Upper lobe of left lung (tissue), 4 donors: Measurements from ENCODE around the gene CTNNBL1.

Experiments used
- EP300 ChIP-seq, 4 donors: sonication (generic); formaldehyde crosslinking; IDR thresholded peaks; one replicate each; pipeline ENCODE4 v1.5.1; 2017; ENCODE audit warnings: antibody characterized with exemption in 4 of 4, control low read depth in 2 of 4
- POLR2A ChIP-seq, 4 donors: fragments of 450-650 bp; IDR thresholded peaks; one replicate each; pipeline ENCODE4 v1.5.1; 2016 to 2017; ENCODE audit warnings: antibody characterized with exemption in 4 of 4, mild to moderate bottlenecking in 2 of 4
- POLR2AphosphoS5 ChIP-seq, 2 donors: sonication (generic); formaldehyde crosslinking; IDR thresholded peaks; one replicate each; pipeline ENCODE4 v1.5.1; 2017; ENCODE audit warnings: antibody characterized with exemption in 2 of 2
- TF ChIP-seq, protein P1 (sequence below), 6 experiments: fragments of 450-650 bp in 4 of 6; fragments of 200-600 bp in 2 of 6; sonication (generic) in 2 of 6; IDR thresholded peaks; one replicate each; pipeline ENCODE4 v1.5.1; 2016 to 2019; ENCODE audit warnings: antibody characterized with exemption in 6 of 6

DNA sequence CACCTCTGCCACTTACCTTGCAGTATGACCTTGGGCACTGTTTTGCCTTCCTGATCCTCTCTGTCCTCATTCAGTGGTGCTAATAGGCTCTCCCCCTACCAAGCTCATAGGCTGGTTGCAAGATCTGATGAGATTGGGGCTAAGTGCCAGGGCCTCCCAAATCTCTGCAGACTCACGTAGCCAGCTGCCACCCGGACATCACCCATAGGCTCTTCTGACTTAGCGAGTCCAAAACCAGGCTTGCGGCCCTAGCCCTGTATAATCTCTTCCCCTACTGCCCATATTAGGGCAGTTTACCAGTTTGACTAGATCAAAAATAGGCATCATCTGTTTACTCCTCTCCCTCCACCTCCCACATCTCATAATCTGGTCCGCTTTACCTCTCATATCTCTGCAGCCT, 154.9 kb downstream of the CTNNBL1 start:
- TF ChIP-seq, protein P1, sequence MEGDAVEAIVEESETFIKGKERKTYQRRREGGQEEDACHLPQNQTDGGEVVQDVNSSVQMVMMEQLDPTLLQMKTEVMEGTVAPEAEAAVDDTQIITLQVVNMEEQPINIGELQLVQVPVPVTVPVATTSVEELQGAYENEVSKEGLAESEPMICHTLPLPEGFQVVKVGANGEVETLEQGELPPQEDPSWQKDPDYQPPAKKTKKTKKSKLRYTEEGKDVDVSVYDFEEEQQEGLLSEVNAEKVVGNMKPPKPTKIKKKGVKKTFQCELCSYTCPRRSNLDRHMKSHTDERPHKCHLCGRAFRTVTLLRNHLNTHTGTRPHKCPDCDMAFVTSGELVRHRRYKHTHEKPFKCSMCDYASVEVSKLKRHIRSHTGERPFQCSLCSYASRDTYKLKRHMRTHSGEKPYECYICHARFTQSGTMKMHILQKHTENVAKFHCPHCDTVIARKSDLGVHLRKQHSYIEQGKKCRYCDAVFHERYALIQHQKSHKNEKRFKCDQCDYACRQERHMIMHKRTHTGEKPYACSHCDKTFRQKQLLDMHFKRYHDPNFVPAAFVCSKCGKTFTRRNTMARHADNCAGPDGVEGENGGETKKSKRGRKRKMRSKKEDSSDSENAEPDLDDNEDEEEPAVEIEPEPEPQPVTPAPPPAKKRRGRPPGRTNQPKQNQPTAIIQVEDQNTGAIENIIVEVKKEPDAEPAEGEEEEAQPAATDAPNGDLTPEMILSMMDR (IDR thresholded peaks at IDR 0.05) = no peak
- TF ChIP-seq POLR2A (IDR thresholded peaks at IDR 0.05) (no peak), EP300 (IDR thresholded peaks at IDR 0.05) (no peak), POLR2AphosphoS5 (IDR thresholded peaks at IDR 0.05) (no peak)
